K562 (cell line): ENCODE measurements around the gene CSMD2. TPM values are rescaled to one million over a fixed set of nuclear protein-coding genes. Genes with fewer than 3 reads are reported as not detected.

ENCODE experiments used
- ATAC-seq: fragments of 200-7000 bp; cut with Tn5 transposase; 3 replicates; pipeline ENCODE4 v1.9.1; 2020; ENCODE audit warnings: moderate library complexity
- BruUV-seq: library from RNA; stranded (reverse); fragments of 400-500 nt; replicated peaks from 2 replicates; lab custom pipeline; 2021; lab: Mats Ljungman, UMichigan
- CTCF ChIA-PET: fragments of 300-600 bp; formaldehyde crosslinking; extraction: SDS; loops from one replicate; lab custom pipeline; 2021; ENCODE audit warnings: low intra/inter-chr PET ratio; lab: Yijun Ruan, JAX
- POLR2A ChIA-PET: fragments of 300-600, 350-650 bp; sonication (Branson Sonifier 250); formaldehyde crosslinking; extraction: SDS; loops from one replicate; lab custom pipeline; 2021; ENCODE audit warnings: antibody characterized with exemption, inconsistent platforms; lab: Yijun Ruan, JAX
- DNase-seq, 4 experiments: peaks; one replicate each; pipeline versions ENCODE4 v3.0.0 to v3.0.0-alpha.2; 2011 to 2018; ENCODE audit warnings: low spot score in 3 of 4, mixed read lengths in 3 of 4; ENCODE audit errors: extremely low read depth in 1 of 4
- FAIRE-seq: peaks from 2 replicates; lab custom pipeline; 2011; peaks lifted over from hg19 to GRCh38; lab: Jason Lieb, UNC
- H2AFZ ChIP-seq: 2 replicates; pipeline ENCODE4 v1.6.0; 2011; ENCODE audit warnings: low read depth, low read length, control low read depth, inconsistent platforms
- H3K27ac ChIP-seq: fragments of 200-600 bp; 3 replicates; pipeline ENCODE4 v1.8.0; 2011; ENCODE audit warnings: low read depth, mild to moderate bottlenecking, control low read depth, inconsistent platforms, low read length, moderate library complexity, mixed read lengths; ENCODE audit errors: extremely low read depth
- H3K27me3 ChIP-seq, 2 experiments: fragments of 300-600 bp in 1 of 2; 2 replicates in 1 of 2; 3 replicates in 1 of 2; pipeline versions ENCODE4 v1.6.0 to v1.8.0; 2011; ENCODE audit warnings: inconsistent platforms in 2 of 2, low read length in 2 of 2, mild to moderate bottlenecking in 1 of 2, mixed read lengths in 1 of 2, moderate library complexity in 1 of 2; ENCODE audit not compliant: control insufficient read depth in 2 of 2, insufficient read depth in 2 of 2
- H3K36me3 ChIP-seq: fragments of 300-600 bp; 3 replicates; pipeline ENCODE4 v1.8.0; 2011; ENCODE audit warnings: mild to moderate bottlenecking, low read length, inconsistent platforms; ENCODE audit not compliant: control insufficient read depth, insufficient read depth
- H3K4me1 ChIP-seq, 2 experiments: fragments of 200-600 bp in 1 of 2; replicated peaks in 1 of 2; 2 replicates in 1 of 2; 3 replicates in 1 of 2; pipeline versions ENCODE4 v1.5.1 to v1.8.0; 2011; ENCODE audit warnings: inconsistent platforms in 2 of 2, low read length in 2 of 2, mild to moderate bottlenecking in 1 of 2, mixed read lengths in 1 of 2, moderate library complexity in 1 of 2; ENCODE audit not compliant: control insufficient read depth in 2 of 2, insufficient read depth in 2 of 2
- H3K4me2 ChIP-seq: 2 replicates; pipeline ENCODE4 v1.6.1; 2011; ENCODE audit warnings: low read length, control low read depth, inconsistent platforms, mixed read lengths; ENCODE audit not compliant: insufficient read depth
- H3K4me3 ChIP-seq: fragments of 200-600 bp; sonication (generic), shearing (Covaris generic); 2 replicates; pipeline ENCODE4 v1.5.1; 2016; ENCODE audit warnings: control low read depth, inconsistent platforms
- H3K79me2 ChIP-seq: fragments of 200-600 bp; 3 replicates; pipeline ENCODE4 v1.8.0; 2011; ENCODE audit warnings: low read length, inconsistent platforms; ENCODE audit not compliant: control insufficient read depth, insufficient read depth
- H3K9ac ChIP-seq, 2 experiments: 2 replicates each; pipeline versions ENCODE4 v1.6.0 to v1.6.1; 2011; ENCODE audit warnings: low read depth in 2 of 2, low read length in 2 of 2, control low read depth in 1 of 2, inconsistent platforms in 1 of 2, mild to moderate bottlenecking in 1 of 2, mixed read lengths in 1 of 2; ENCODE audit not compliant: insufficient read depth in 1 of 2
- H3K9me1 ChIP-seq: one replicate; pipeline ENCODE4 v1.6.0; 2011; ENCODE audit warnings: inconsistent platforms, mild to moderate bottlenecking, low read length, moderate library complexity; ENCODE audit not compliant: control insufficient read depth, insufficient read depth
- H3K9me3 ChIP-seq: replicated peaks from 2 replicates; pipeline ENCODE4 v1.5.1; 2011; ENCODE audit warnings: low read depth, low read length, inconsistent platforms; ENCODE audit not compliant: control insufficient read depth, insufficient read depth
- H4K20me1 ChIP-seq: replicated peaks from 2 replicates; pipeline ENCODE4 v1.6.1; 2011; ENCODE audit warnings: low read length, inconsistent platforms, mixed read lengths; ENCODE audit not compliant: control insufficient read depth, insufficient read depth
- AFF1 ChIP-seq, 2 experiments: fragments of 450-650 bp; IDR thresholded peaks; 2 replicates each; pipeline ENCODE4 v1.6.1; 2018; ENCODE audit warnings: mild to moderate bottlenecking in 2 of 2, low read depth in 1 of 2; ENCODE audit not compliant: partially characterized antibody in 2 of 2
- CHAMP1 ChIP-seq: fragments of 450-650 bp; IDR thresholded peaks from 2 replicates; pipeline ENCODE4 v1.6.1; 2016; ENCODE audit warnings: mild to moderate bottlenecking
- FOXA3 ChIP-seq, 2 experiments: fragments of 450-650 bp in 1 of 2; sonication (generic) in 1 of 2; formaldehyde crosslinking; IDR thresholded peaks in 1 of 2; conservative IDR thresholded peaks in 1 of 2; 2 replicates each; pipeline versions ENCODE4 v1.4.0 to v1.8.0; 2020 to 2022; ENCODE audit warnings: mild to moderate bottlenecking in 2 of 2, missing genetic modification reagents in 1 of 2
- HCFC1 ChIP-seq: IDR thresholded peaks from 2 replicates; pipeline ENCODE4 v1.6.1; 2012; ENCODE audit warnings: low read depth, low read length, improper control_type of control experiment
- KDM2B ChIP-seq: fragments of 250-450 bp; sonication (Bioruptor Pico); IDR thresholded peaks from 2 replicates; pipeline ENCODE4 v1.8.0; 2021; ENCODE audit warnings: mild to moderate bottlenecking, moderate library complexity
- MAZ ChIP-seq, 2 experiments: fragments of 450-650 bp in 1 of 2; sonication (generic) in 1 of 2; formaldehyde crosslinking; IDR thresholded peaks in 1 of 2; conservative IDR thresholded peaks in 1 of 2; 2 replicates each; pipeline versions ENCODE4 v1.4.0 to v1.5.0; 2020; ENCODE audit warnings: mild to moderate bottlenecking in 1 of 2, missing genetic modification reagents in 1 of 2
- MTA2 ChIP-seq: fragments of 450-650 bp; IDR thresholded peaks from 2 replicates; pipeline ENCODE4 v1.6.1; 2016; ENCODE audit warnings: low read depth
- NR2C2 ChIP-seq, 2 experiments: fragments of 200-800 bp in 1 of 2; sonication (Bioruptor generic) in 1 of 2; sonication (generic) in 1 of 2; formaldehyde crosslinking in 1 of 2; IDR thresholded peaks; 2 replicates each; pipeline versions ENCODE4 v1.6.1 to v1.8.0; 2016 to 2022; ENCODE audit warnings: mild to moderate bottlenecking in 1 of 2, missing compliant biosample characterization in 1 of 2, missing genetic modification characterization in 1 of 2, missing genetic modification reagents in 1 of 2
- POLR2AphosphoS2 ChIP-seq: IDR thresholded peaks from 2 replicates; pipeline ENCODE4 v1.6.1; 2012; ENCODE audit warnings: low read length, improper control_type of control experiment
- RBBP5 ChIP-seq: fragments of 200-600 bp; sonication (generic); IDR thresholded peaks from 2 replicates; pipeline ENCODE4 v1.6.1; 2012; ENCODE audit warnings: borderline replicate concordance, mild to moderate bottlenecking, low read length, control low read depth, inconsistent platforms; ENCODE audit not compliant: insufficient read depth, poor library complexity, severe bottlenecking
- SMAD3 ChIP-seq: fragments of 450-650 bp; formaldehyde crosslinking; conservative IDR thresholded peaks from 2 replicates; pipeline ENCODE4 v1.4.0; 2020; ENCODE audit warnings: mild to moderate bottlenecking
- WGBS: fragments of 100-300 bp; shearing (Covaris generic); methylation state at CpG from one replicate; pipeline ENCODE4 v1.1.6; 2016; ENCODE audit warnings: low coverage, mixed read lengths; ENCODE audit not compliant: insufficient coverage; ENCODE audit errors: missing lambda C conversion rate; 5-methylcytosine and 5-hydroxymethylcytosine counted together
- in situ Hi-C: fragments of 300-500 bp; cut with MboI; formaldehyde crosslinking; loops from 4 replicates; pipeline ENCODE4 v1.15.0; 2018; ENCODE audit warnings: inconsistent platforms, mixed read lengths
- intact Hi-C: fragments of 100-400 bp; cut with micrococcal nuclease; formaldehyde crosslinking; loops from 2 replicates; pipeline ENCODE4 v1.14.2; 2022
- polyA plus RNA-seq, 8 experiments: library from polyadenylated mRNA; depleted of rRNA in 4 of 8; stranded (reverse) in 5 of 8; unstranded in 3 of 8; fragments of >200 nt; fragmentation: Nextera tagmentation in 2 of 8; fragmentation: Illumina TruSeq in 1 of 8; extraction: Ambion mirVana in 2 of 8; extraction: Trizol in 1 of 8; gene quantifications; 2 replicates each; pipeline versions ENCODE4 v1.2.1 to v1.2.3, GENCODE V29; 2011 to 2014; ENCODE audit warnings: inconsistent platforms in 1 of 8, missing spikeins in 1 of 8
- total RNA-seq, 7 experiments: library from RNA; depleted of rRNA in 6 of 7; stranded (reverse); fragments of >200 nt in 6 of 7; fragmentation: Illumina TruSeq in 2 of 7; extraction: Trizol in 2 of 7; gene quantifications; 2 replicates each; pipeline versions ENCODE4 v1.2.1 to v1.2.3, GENCODE V29; 2011 to 2021; ENCODE audit warnings: low replicate concordance in 1 of 7

The CSMD2 gene
- total and polyA plus RNA-seq, 9 of the 15 experiments (the other 6 are each of a cell fraction or from before 2014, with no cell fraction given), result not detected

- no peaks in the 10 kb centered on the region for H3K79me2 ChIP-seq
- no peaks in the 10 kb centered on the region for H3K9me1 ChIP-seq
- no peak overlapping the region for H2AFZ ChIP-seq
- no peak overlapping the region for H3K4me3 ChIP-seq
- ChIA-PET CTCF (no interaction called here), POLR2A (interaction anchor here (0.6 kb wide), 1 partner anchor 12 kb away, joined by 4 read pairs; no protein-coding TSS in a partner anchor)
- H4K20me1 ChIP-seq, result no peaks in the 10 kb centered on the region; the same call in 1 of the 2 replicates
- H3K27ac ChIP-seq, result no peak overlapping the region
- no peak overlapping the region for H3K4me2 ChIP-seq
- in situ Hi-C loops, result no loop called here
- FAIRE-seq (no peak), DNase-seq (no peak), ATAC-seq (no peak)
- no peaks in the 10 kb centered on the region for H3K36me3 ChIP-seq
- no peaks in the 10 kb centered on the region for H3K4me1 ChIP-seq
- BruUV-seq, result no TSS peak
- intact Hi-C loops, result no loop called here
- H3K9me3 ChIP-seq, result no peaks in the 10 kb centered on the region
- TF ChIP-seq RBBP5, result no peak
- TF ChIP-seq AFF1 (IDR thresholded peaks at IDR 0.05; ENCODE audit: low read depth in 1 of 2, partially characterized antibody in 2 of 2), result no peak
- no peak for TF ChIP-seq CHAMP1
- TF ChIP-seq HCFC1, result no peak
- TF ChIP-seq SMAD3 (CRISPR knock-in tag), result no peak
- no peak for TF ChIP-seq MAZ (CRISPR knock-in tag; conservative IDR thresholded peaks at IDR 0.05 in 1 of 2, IDR thresholded peaks at IDR 0.05 in 1 of 2)
- no peak for TF ChIP-seq KDM2B
- TF ChIP-seq MTA2, result no peak
- no peak for TF ChIP-seq NR2C2 (CRISPR knock-in tag; IDR thresholded peaks at IDR 0.05)
- TF ChIP-seq NR2C2 (tag; IDR thresholded peaks at IDR 0.05), result no peak
- TF ChIP-seq POLR2AphosphoS2, result no peak
- no peak for TF ChIP-seq FOXA3 (CRISPR knock-in tag; conservative IDR thresholded peaks at IDR 0.05 in 1 of 2, IDR thresholded peaks at IDR 0.05 in 1 of 2)
- WGBS, result 0% methylated on average over 2 of the region's 2 CpGs
- no peak overlapping the region for H3K9ac ChIP-seq
- H3K27me3 ChIP-seq, result no peaks in the 10 kb centered on the region; a peak in 1 of 5 replicates
Measured at GRCh38 chr1:33791251-33791650, 373.8 kb downstream of the CSMD2 start.
